Airway epithelial cell (primary cell): ENCODE results near the gene MUC7. TPM values are rescaled to one million over a fixed set of nuclear protein-coding genes. Genes with fewer than 3 reads are reported as not detected.

Source experiments
- total RNA-seq: library from RNA; depleted of rRNA; stranded (reverse); fragments of >200 nt; gene quantifications from 2 replicates; pipeline ENCODE4 v1.2.3, GENCODE V29; 2015

Gene MUC7
- not detected in 2 replicates for total RNA-seq

GRCh38 chr4:70471897-70472296 lies at the start of gene MUC7:
MUC7 (plus strand) TSS chr4:70472197; CDS start chr4:70474022, 1,825 bp downstream.

GRCh38 chr4:70518269-70518668 lies 46.3 kb downstream of the MUC7 start, which contains the start of gene AMTN:
AMTN (plus strand) TSS chr4:70518569; CDS start chr4:70518778, 209 bp downstream.

Other genes starting within 250 kb of the MUC7 start
- gene FDCSP, start 246.1 kb upstream of the MUC7 start, total RNA-seq = not detected in 2 replicates
- not detected in 2 replicates for gene CSN3, start 229.6 kb upstream of the MUC7 start, total RNA-seq
- not detected in 2 replicates for gene CABS1, start 137.2 kb upstream of the MUC7 start, total RNA-seq
- not detected in 2 replicates for gene SMR3A, start 111.4 kb upstream of the MUC7 start, total RNA-seq
- not detected in 2 replicates for gene SMR3B, start 89.1 kb upstream of the MUC7 start, total RNA-seq
- not detected in 2 replicates for gene OPRPN, start 74.3 kb upstream of the MUC7 start, total RNA-seq
- gene AMTN, start 46.4 kb downstream of the MUC7 start, total RNA-seq = 0.21 TPM in 1 of 2 replicates, not detected in the other
- gene AMBN, start 120.1 kb downstream of the MUC7 start, total RNA-seq = not detected in 2 replicates
- not detected in 2 replicates for gene ENAM, start 156.5 kb downstream of the MUC7 start, total RNA-seq
- gene JCHAIN, start 194.3 kb downstream of the MUC7 start, total RNA-seq = not detected in 2 replicates
- gene UTP3, start 216.3 kb downstream of the MUC7 start, total RNA-seq = 26.8 and 27.4 TPM in 2 replicates
- gene RUFY3, start 249.8 kb downstream of the MUC7 start, total RNA-seq = 20.3 and 22.1 TPM in 2 replicates